ENCODE results near the gene PPIF. TPM values are rescaled to one million over a fixed set of nuclear protein-coding genes. Genes with fewer than 3 reads are reported as not detected.

PPIF gene
- total RNA-seq, 6 experiments from 2014 or later = 53.7 to 106 (median 90.1) TPM

DNA sequence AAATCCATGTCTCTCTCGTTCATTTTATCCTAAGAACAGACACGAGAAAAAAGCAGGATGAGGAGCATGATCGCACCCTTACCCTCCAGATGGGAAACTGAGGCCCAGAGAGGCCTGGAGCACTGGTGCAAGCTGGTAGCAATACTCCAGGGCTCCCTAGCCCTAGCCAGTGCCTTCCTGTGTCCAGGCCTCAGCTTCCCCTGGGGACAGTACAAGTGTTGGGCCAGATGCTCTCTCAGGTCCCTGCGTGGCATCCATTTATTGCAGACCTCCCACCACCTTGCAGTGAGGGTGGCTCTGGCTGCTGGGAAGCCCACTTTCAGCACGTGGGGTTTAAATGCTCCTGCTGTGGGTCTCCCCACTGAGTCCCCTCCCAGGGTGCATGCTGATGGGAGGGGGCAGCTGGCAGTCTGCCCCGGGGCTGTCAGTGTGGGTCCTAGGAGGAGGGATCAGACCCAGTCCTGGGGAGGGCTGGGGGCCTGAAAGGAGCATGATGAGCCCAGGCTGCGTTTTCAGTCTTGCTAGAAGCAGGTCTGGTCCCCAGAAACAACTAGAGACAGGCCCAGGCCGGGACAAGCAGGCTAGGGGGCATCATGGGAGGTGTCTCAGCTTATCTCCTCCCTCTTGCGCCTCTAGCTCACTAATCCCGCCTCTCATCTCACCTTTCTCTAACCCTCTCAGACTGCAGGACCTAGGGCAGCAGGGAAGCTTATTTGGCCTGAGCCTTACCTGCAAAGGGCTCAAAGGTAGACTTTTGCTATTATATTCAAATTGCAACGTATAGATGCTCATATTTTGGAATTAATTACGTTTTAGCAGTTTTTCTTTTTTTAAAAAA lies 662 bp upstream of the PPIF start:
- Histone ChIP-seq H3K4me1 (peaks cover 0 to 48% (median 26%) of the 10 kb centered on the region in 4 donors), H3K9me3 (no peaks in the 10 kb centered on the region), H3K4me3 (no peak overlapping the region), H3K27ac (peak overlapping the region in 1 of 3 donors; percentile 83), H3K27me3 (no peaks in the 10 kb centered on the region), H3K36me3 (peaks cover 0 to 25% (median 17%) of the 10 kb centered on the region in 4 donors)
- intact Hi-C loops (cut with DNase I) = no loop called here
- ATAC-seq (no peak), DNase-seq (peak in 1 of 3 donors; percentile 48)
- no peak for TF ChIP-seq POLR2A (IDR thresholded peaks at IDR 0.05)
- TF ChIP-seq CTCF (IDR thresholded peaks at IDR 0.05) = no peak
- WGBS (ENCODE audit: insufficient coverage, low coverage, low lambda C conversion rate, missing lambda C conversion rate) = 43% methylated on average over 6 of the region's 12 CpGs

DNA sequence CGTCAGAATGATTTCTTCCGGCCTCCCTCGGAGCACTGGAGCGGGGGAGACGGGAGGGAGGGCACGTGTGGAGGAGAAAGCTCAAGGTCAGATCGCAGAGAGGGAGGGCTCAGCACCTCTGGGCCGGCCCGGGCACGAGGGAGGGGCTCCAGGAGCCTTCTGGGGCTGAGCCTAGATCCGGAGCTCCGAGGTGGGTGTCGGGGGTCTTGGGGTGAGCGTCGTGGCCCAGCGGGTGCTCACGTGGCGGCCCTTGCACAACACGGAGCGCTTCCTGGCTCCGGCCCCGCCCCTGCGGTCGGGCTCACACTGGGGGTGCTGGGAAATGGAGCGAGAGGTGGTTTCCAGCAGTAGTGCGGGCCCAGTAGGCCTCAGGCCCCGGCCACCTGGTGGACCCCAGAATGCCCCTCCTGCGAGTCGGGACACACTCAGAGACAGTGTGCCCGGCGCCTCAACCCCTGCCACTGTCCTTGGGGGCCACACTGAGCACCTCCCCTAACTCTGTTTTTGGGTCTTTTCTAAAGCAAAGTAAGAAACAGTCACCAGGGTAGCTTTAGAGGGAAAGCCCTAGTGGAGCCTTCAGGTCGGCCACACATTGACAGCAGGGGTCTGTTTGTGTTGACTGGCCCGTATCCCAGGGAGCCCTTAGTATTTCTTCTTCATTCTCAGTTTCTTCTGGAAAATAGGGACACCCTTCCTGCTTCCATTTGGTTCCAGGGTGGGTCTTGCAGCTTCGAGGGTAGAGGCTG lies 798 bp downstream of the PPIF start:
- ATAC-seq = peak; percentile 62 to 70 (median 66)
- no peaks in the 10 kb centered on the region for H3K9me3 ChIP-seq
- 1% methylated on average over 16 of the region's 34 CpGs for WGBS (ENCODE audit: insufficient coverage, low coverage, low lambda C conversion rate, missing lambda C conversion rate)
- peak; percentile 84 to 87 (median 87) for DNase-seq
- intact Hi-C loops (cut with DNase I) = no loop called here
- no peak for TF ChIP-seq CTCF (IDR thresholded peaks at IDR 0.05)
- TF ChIP-seq POLR2A (IDR thresholded peaks at IDR 0.05) = no peak
- H3K4me3 ChIP-seq = peak overlapping the region; percentile 76 to 99 (median 82)
- H3K27me3 ChIP-seq = no peaks in the 10 kb centered on the region
- peaks cover 0 to 40% (median 27%) of the 10 kb centered on the region in 4 donors for H3K36me3 ChIP-seq
- H3K4me1 ChIP-seq = peaks cover 0 to 33% (median 17%) of the 10 kb centered on the region in 4 donors
- peak overlapping the region; percentile 83 to 96 (median 93) for H3K27ac ChIP-seq

DNA sequence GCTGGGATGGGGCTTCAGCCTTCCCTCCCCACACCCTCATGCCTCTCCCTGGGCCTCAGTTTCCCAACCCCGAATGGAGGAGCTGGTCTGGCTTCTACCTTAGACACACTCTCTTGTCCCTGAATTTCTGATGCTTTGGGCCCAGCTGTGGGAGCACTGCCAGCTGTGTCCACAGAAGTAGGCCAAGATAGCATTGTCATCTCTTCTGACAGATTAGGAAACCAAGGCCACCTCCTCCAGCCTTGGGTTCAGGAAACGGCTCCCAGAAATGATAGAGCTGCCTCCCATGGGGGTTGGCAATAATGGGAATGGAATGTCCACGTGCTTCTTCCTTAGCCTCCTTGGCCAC lies 1.3 kb downstream of the PPIF start:
- Histone ChIP-seq H3K9me3 (no peaks in the 10 kb centered on the region), H3K36me3 (peaks cover 0 to 45% (median 30%) of the 10 kb centered on the region in 4 donors), H3K27me3 (no peaks in the 10 kb centered on the region), H3K27ac (peak overlapping the region in 2 of 3 donors; percentile 93 to 96), H3K4me1 (peaks cover 0 to 29% (median 14%) of the 10 kb centered on the region in 4 donors), H3K4me3 (peak overlapping the region; percentile 76 to 99 (median 82))
- no peak for DNase-seq
- intact Hi-C loops (cut with DNase I) = no loop called here
- ATAC-seq = no peak
- TF ChIP-seq CTCF (IDR thresholded peaks at IDR 0.05) (no peak), POLR2A (IDR thresholded peaks at IDR 0.05) (no peak)
- 29% methylated on average over 3 of the region's 3 CpGs for WGBS (ENCODE audit: insufficient coverage, low coverage, low lambda C conversion rate, missing lambda C conversion rate)

GRCh38 chr10:79349072-79349491 lies 1.8 kb downstream of the PPIF start:
- DNase-seq (no peak), ATAC-seq (no peak)
- Histone ChIP-seq H3K36me3 (peaks cover 0 to 50% (median 35%) of the 10 kb centered on the region in 4 donors), H3K27ac (peak overlapping the region in 2 of 3 donors; percentile 93 to 96), H3K4me3 (peak overlapping the region in 2 of 3 donors; percentile 76 to 99), H3K27me3 (no peaks in the 10 kb centered on the region), H3K9me3 (no peaks in the 10 kb centered on the region), H3K4me1 (peaks cover 0 to 29% (median 14%) of the 10 kb centered on the region in 4 donors)
- WGBS (ENCODE audit: insufficient coverage, low coverage, low lambda C conversion rate, missing lambda C conversion rate) = 60% methylated on average over 1 of the region's 6 CpGs
- no peak for TF ChIP-seq CTCF (IDR thresholded peaks at IDR 0.05)
- no peak for TF ChIP-seq POLR2A (IDR thresholded peaks at IDR 0.05)
- intact Hi-C loops (cut with DNase I) = no loop called here
